SK-N-SH (cell line): ENCODE data around the gene EFCAB12. TPM values are rescaled to one million over a fixed set of nuclear protein-coding genes. Genes with fewer than 3 reads are reported as not detected.

Experiments used
- CTCF ChIA-PET: fragments of 300-600, 350-600 bp; formaldehyde crosslinking; extraction: SDS; loops from one replicate; lab custom pipeline; 2021; lab: Yijun Ruan, JAX
- POLR2A ChIA-PET: fragments of 350-600 bp; sonication (Branson Sonifier 250); formaldehyde crosslinking; extraction: SDS; loops from one replicate; lab custom pipeline; 2020; ENCODE audit warnings: antibody characterized with exemption, inconsistent platforms; lab: Yijun Ruan, JAX
- DNase-seq: peaks from one replicate; pipeline ENCODE4 v3.0.0; 2012
- H2AFZ ChIP-seq: fragments of 200-600 bp; sonication (generic); 2 replicates; pipeline ENCODE4 v1.8.1; 2016; ENCODE audit warnings: antibody characterized with exemption, mild to moderate bottlenecking, low read depth
- H3F3A ChIP-seq: fragments of 200-600 bp; sonication (generic); replicated peaks from 2 replicates; pipeline ENCODE3; 2016; ENCODE audit warnings: antibody characterized with exemption, mild to moderate bottlenecking; ENCODE audit not compliant: insufficient read depth
- H3K27ac ChIP-seq, 2 experiments: fragments of 200-500 bp in 1 of 2; fragments of 200-600 bp in 1 of 2; sonication (Bioruptor generic) in 1 of 2; sonication (generic), shearing (Covaris generic) in 1 of 2; 2 replicates each; pipeline versions ENCODE4 v1.5.1 to v1.6.1; 2014 to 2016; ENCODE audit warnings: low read depth in 2 of 2, inconsistent platforms in 1 of 2, low read length in 1 of 2, mild to moderate bottlenecking in 1 of 2, mixed read lengths in 1 of 2
- H3K27me3 ChIP-seq: fragments of 200-600 bp; sonication (generic), shearing (Covaris generic); 2 replicates; pipeline ENCODE4 v1.6.1; 2016; ENCODE audit warnings: mixed run types; ENCODE audit not compliant: insufficient read depth
- H3K36me3 ChIP-seq, 2 experiments: fragments of 200-500 bp in 1 of 2; fragments of 200-600 bp in 1 of 2; sonication (Bioruptor generic) in 1 of 2; sonication (generic) in 1 of 2; replicated peaks in 1 of 2; 2 replicates each; pipeline versions ENCODE3 to v1.5.1; 2014 to 2016; ENCODE audit warnings: low read length in 1 of 2, mild to moderate bottlenecking in 1 of 2; ENCODE audit not compliant: insufficient read depth in 2 of 2, control insufficient read depth in 1 of 2
- H3K4me1 ChIP-seq, 2 experiments: fragments of 200-500 bp in 1 of 2; fragments of 200-600 bp in 1 of 2; sonication (Bioruptor generic) in 1 of 2; sonication (generic), shearing (Covaris generic) in 1 of 2; 2 replicates each; pipeline versions ENCODE4 v1.5.1 to v1.6.1; 2014 to 2016; ENCODE audit warnings: low read depth in 1 of 2, low read length in 1 of 2, mixed run types in 1 of 2; ENCODE audit not compliant: insufficient read depth in 2 of 2, control insufficient read depth in 1 of 2
- H3K4me2 ChIP-seq: fragments of 200-600 bp; sonication (generic), shearing (Covaris generic); 2 replicates; pipeline ENCODE4 v1.6.1; 2017; ENCODE audit warnings: mixed run types
- H3K4me3 ChIP-seq, 2 experiments: fragments of 200-500 bp in 1 of 2; fragments of 200-600 bp in 1 of 2; sonication (Bioruptor generic) in 1 of 2; sonication (generic), shearing (Covaris generic) in 1 of 2; 2 replicates each; pipeline versions ENCODE4 v1.5.1 to v1.8.1; 2014 to 2016; ENCODE audit warnings: low read depth in 2 of 2, inconsistent platforms in 1 of 2, low read length in 1 of 2, mild to moderate bottlenecking in 1 of 2, mixed read lengths in 1 of 2, moderate library complexity in 1 of 2
- H3K79me2 ChIP-seq: fragments of 200-600 bp; sonication (generic); 2 replicates; pipeline ENCODE4 v1.8.1; 2017; ENCODE audit warnings: mild to moderate bottlenecking; ENCODE audit not compliant: insufficient read depth
- H3K9ac ChIP-seq: fragments of 200-600 bp; sonication (generic); 2 replicates; pipeline ENCODE4 v1.6.1; 2017; ENCODE audit warnings: mixed run types
- H3K9me2 ChIP-seq: fragments of 200-600 bp; sonication (generic); 2 replicates; pipeline ENCODE4 v1.6.1; 2017; ENCODE audit warnings: mixed run types
- H3K9me3 ChIP-seq: fragments of 200-600 bp; sonication (generic); 2 replicates; pipeline ENCODE4 v1.6.1; 2017; ENCODE audit warnings: mixed run types, mild to moderate bottlenecking, moderate library complexity
- H4K20me1 ChIP-seq: fragments of 200-600 bp; sonication (generic); 2 replicates; pipeline ENCODE4 v1.6.1; 2017; ENCODE audit warnings: mild to moderate bottlenecking, mixed run types; ENCODE audit not compliant: insufficient read depth
- ELF1 ChIP-seq: IDR thresholded peaks from 2 replicates; pipeline ENCODE4 v1.4.0; 2012
- EP300 ChIP-seq, 2 experiments: IDR thresholded peaks; 2 replicates each; pipeline versions ENCODE4 v1.4.0 to v1.6.1; 2012; ENCODE audit warnings: borderline replicate concordance in 1 of 2, low read depth in 1 of 2, low read length in 1 of 2
- FOXM1 ChIP-seq: IDR thresholded peaks from 2 replicates; pipeline ENCODE4 v1.4.0; 2012; ENCODE audit warnings: low read depth, mild to moderate bottlenecking
- GABPA ChIP-seq: IDR thresholded peaks from 2 replicates; pipeline ENCODE4 v1.4.0; 2012; ENCODE audit warnings: low read depth, mild to moderate bottlenecking
- MEF2A ChIP-seq: IDR thresholded peaks from 2 replicates; pipeline ENCODE4 v1.4.0; 2012; ENCODE audit warnings: low read depth, borderline replicate concordance
- MXI1 ChIP-seq: IDR thresholded peaks from 2 replicates; pipeline ENCODE4 v1.6.1; 2012; ENCODE audit warnings: mild to moderate bottlenecking, low read depth, low read length, improper control_type of control experiment
- NFIC ChIP-seq: IDR thresholded peaks from 2 replicates; pipeline ENCODE4 v1.4.0; 2012; ENCODE audit warnings: borderline replicate concordance
- NRF1 ChIP-seq: IDR thresholded peaks from 2 replicates; pipeline ENCODE4 v1.6.1; 2012; ENCODE audit warnings: low read depth, mild to moderate bottlenecking, low read length
- POLR2AphosphoS5 ChIP-seq: IDR thresholded peaks from 2 replicates; pipeline ENCODE4 v1.6.1; 2012; ENCODE audit warnings: low read depth, low read length
- RAD21 ChIP-seq: IDR thresholded peaks from 2 replicates; pipeline ENCODE4 v1.6.1; 2012; ENCODE audit warnings: mild to moderate bottlenecking, low read length
- RCOR1 ChIP-seq: fragments of 150-350 bp; IDR thresholded peaks from 2 replicates; pipeline ENCODE4 v1.6.1; 2017; ENCODE audit warnings: antibody characterized with exemption, low read length
- SIN3A ChIP-seq: IDR thresholded peaks from 2 replicates; pipeline ENCODE4 v1.6.1; 2012; ENCODE audit warnings: low read depth, mild to moderate bottlenecking, low read length, moderate library complexity, borderline replicate concordance
- SMC3 ChIP-seq: IDR thresholded peaks from 2 replicates; pipeline ENCODE4 v1.6.1; 2012; ENCODE audit warnings: low read depth, low read length, improper control_type of control experiment
- TCF12 ChIP-seq: IDR thresholded peaks from 2 replicates; pipeline ENCODE4 v1.4.0; 2012
- YY1 ChIP-seq: IDR thresholded peaks from 2 replicates; pipeline ENCODE4 v1.4.0; 2012; ENCODE audit warnings: low read depth, mild to moderate bottlenecking
- whole genome bisulfite sequencing: methylation state at CpG from one replicate; pipeline ENCODE4 v1.1.6; 2017; ENCODE audit warnings: low lambda C conversion rate; 5-methylcytosine and 5-hydroxymethylcytosine counted together
- polyA plus RNA-seq, 3 experiments: library from polyadenylated mRNA; depleted of rRNA; stranded (reverse); fragments of >200 nt; gene quantifications; 2 replicates each; pipeline ENCODE4 v1.2.3, GENCODE V29; 2012
- TF ChIP-seq, protein P1 (sequence below): fragments of 150-350 bp; IDR thresholded peaks from 2 replicates; pipeline ENCODE4 v1.6.1; 2017; ENCODE audit warnings: antibody characterized with exemption, low read length, low read depth, borderline replicate concordance
- TF ChIP-seq, protein P2 (sequence below): IDR thresholded peaks from 2 replicates; pipeline ENCODE4; 2012
- TF ChIP-seq, protein P3 (sequence below): IDR thresholded peaks from 2 replicates; pipeline ENCODE4 v1.4.0; 2012; ENCODE audit warnings: low read depth, borderline replicate concordance
- TF ChIP-seq, protein P4 (sequence below): fragments of 200-600 bp; sonication (generic); IDR thresholded peaks from 2 replicates; pipeline ENCODE4 v1.6.1; 2017; ENCODE audit warnings: antibody characterized with exemption, mild to moderate bottlenecking, moderate library complexity
- TF ChIP-seq, protein P5 (sequence below): IDR thresholded peaks from 2 replicates; pipeline ENCODE4 v1.6.1; 2012; ENCODE audit warnings: mild to moderate bottlenecking, low read depth, low read length, moderate library complexity

EFCAB12 gene
- polyA plus RNA-seq, 1 of the 3 experiments (the other 2 are of a cell fraction), result 0.38 TPM

DNA sequence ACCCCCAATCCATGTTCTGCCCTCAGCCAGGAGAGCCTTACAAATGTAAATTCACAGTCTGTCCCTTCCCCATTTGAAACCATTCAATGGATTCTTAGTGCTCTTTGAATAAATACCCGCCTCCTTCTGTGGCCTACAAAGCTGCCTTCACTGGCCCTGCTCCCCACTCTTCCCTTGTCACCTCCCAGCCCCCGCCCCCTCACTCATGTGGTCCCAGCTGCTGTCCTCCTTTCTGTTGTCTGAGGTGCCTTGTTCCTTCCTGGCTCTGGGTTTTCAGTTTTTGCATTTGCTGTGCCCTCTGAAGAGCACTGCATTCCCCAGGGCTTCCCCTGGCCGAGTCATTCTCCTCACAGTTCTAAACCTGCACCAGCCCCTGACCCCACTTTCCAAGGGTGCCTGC is 3.2 kb downstream of the EFCAB12 start:
- Histone ChIP-seq H3K9me3 (no peaks in the 10 kb centered on the region), H3K4me2 (no peak overlapping the region), H3K27me3 (no peaks in the 10 kb centered on the region), H3K4me3 (no peak overlapping the region), H3F3A (peaks cover 8% of the 10 kb centered on the region), H3K9me2 (no peaks in the 10 kb centered on the region)
- POLR2A ChIA-PET, result no interaction called here
- WGBS, result 54% methylated on average over 3 of the region's 3 CpGs
- no peak for TF ChIP-seq GABPA
- no peak for TF ChIP-seq SIN3A
- TF ChIP-seq MXI1, result no peak
- TF ChIP-seq, protein P1, sequence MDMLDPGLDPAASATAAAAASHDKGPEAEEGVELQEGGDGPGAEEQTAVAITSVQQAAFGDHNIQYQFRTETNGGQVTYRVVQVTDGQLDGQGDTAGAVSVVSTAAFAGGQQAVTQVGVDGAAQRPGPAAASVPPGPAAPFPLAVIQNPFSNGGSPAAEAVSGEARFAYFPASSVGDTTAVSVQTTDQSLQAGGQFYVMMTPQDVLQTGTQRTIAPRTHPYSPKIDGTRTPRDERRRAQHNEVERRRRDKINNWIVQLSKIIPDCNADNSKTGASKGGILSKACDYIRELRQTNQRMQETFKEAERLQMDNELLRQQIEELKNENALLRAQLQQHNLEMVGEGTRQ, result no peak
- no peak for TF ChIP-seq NFIC
- no peak for TF ChIP-seq TCF12
- TF ChIP-seq, protein P2, sequence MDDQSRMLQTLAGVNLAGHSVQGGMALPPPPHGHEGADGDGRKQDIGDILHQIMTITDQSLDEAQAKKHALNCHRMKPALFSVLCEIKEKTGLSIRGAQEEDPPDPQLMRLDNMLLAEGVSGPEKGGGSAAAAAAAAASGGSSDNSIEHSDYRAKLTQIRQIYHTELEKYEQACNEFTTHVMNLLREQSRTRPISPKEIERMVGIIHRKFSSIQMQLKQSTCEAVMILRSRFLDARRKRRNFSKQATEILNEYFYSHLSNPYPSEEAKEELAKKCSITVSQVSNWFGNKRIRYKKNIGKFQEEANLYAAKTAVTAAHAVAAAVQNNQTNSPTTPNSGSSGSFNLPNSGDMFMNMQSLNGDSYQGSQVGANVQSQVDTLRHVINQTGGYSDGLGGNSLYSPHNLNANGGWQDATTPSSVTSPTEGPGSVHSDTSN, result no peak
- TF ChIP-seq, protein P3, sequence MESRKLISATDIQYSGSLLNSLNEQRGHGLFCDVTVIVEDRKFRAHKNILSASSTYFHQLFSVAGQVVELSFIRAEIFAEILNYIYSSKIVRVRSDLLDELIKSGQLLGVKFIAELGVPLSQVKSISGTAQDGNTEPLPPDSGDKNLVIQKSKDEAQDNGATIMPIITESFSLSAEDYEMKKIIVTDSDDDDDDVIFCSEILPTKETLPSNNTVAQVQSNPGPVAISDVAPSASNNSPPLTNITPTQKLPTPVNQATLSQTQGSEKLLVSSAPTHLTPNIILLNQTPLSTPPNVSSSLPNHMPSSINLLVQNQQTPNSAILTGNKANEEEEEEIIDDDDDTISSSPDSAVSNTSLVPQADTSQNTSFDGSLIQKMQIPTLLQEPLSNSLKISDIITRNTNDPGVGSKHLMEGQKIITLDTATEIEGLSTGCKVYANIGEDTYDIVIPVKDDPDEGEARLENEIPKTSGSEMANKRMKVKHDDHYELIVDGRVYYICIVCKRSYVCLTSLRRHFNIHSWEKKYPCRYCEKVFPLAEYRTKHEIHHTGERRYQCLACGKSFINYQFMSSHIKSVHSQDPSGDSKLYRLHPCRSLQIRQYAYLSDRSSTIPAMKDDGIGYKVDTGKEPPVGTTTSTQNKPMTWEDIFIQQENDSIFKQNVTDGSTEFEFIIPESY, result no peak
- TF ChIP-seq SMC3, result no peak
- no peak for TF ChIP-seq EP300 (IDR thresholded peaks at IDR 0.05; ENCODE audit: borderline replicate concordance in 1 of 2, low read depth in 1 of 2, low read length in 1 of 2)
- no peak for TF ChIP-seq MEF2A
- no peak for TF ChIP-seq POLR2AphosphoS5
- TF ChIP-seq, protein P4, sequence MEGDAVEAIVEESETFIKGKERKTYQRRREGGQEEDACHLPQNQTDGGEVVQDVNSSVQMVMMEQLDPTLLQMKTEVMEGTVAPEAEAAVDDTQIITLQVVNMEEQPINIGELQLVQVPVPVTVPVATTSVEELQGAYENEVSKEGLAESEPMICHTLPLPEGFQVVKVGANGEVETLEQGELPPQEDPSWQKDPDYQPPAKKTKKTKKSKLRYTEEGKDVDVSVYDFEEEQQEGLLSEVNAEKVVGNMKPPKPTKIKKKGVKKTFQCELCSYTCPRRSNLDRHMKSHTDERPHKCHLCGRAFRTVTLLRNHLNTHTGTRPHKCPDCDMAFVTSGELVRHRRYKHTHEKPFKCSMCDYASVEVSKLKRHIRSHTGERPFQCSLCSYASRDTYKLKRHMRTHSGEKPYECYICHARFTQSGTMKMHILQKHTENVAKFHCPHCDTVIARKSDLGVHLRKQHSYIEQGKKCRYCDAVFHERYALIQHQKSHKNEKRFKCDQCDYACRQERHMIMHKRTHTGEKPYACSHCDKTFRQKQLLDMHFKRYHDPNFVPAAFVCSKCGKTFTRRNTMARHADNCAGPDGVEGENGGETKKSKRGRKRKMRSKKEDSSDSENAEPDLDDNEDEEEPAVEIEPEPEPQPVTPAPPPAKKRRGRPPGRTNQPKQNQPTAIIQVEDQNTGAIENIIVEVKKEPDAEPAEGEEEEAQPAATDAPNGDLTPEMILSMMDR, result no peak
- no peak for TF ChIP-seq RAD21
- TF ChIP-seq RCOR1, result no peak
- no peak for TF ChIP-seq ELF1
- no peak for TF ChIP-seq FOXM1
- TF ChIP-seq, protein P5, sequence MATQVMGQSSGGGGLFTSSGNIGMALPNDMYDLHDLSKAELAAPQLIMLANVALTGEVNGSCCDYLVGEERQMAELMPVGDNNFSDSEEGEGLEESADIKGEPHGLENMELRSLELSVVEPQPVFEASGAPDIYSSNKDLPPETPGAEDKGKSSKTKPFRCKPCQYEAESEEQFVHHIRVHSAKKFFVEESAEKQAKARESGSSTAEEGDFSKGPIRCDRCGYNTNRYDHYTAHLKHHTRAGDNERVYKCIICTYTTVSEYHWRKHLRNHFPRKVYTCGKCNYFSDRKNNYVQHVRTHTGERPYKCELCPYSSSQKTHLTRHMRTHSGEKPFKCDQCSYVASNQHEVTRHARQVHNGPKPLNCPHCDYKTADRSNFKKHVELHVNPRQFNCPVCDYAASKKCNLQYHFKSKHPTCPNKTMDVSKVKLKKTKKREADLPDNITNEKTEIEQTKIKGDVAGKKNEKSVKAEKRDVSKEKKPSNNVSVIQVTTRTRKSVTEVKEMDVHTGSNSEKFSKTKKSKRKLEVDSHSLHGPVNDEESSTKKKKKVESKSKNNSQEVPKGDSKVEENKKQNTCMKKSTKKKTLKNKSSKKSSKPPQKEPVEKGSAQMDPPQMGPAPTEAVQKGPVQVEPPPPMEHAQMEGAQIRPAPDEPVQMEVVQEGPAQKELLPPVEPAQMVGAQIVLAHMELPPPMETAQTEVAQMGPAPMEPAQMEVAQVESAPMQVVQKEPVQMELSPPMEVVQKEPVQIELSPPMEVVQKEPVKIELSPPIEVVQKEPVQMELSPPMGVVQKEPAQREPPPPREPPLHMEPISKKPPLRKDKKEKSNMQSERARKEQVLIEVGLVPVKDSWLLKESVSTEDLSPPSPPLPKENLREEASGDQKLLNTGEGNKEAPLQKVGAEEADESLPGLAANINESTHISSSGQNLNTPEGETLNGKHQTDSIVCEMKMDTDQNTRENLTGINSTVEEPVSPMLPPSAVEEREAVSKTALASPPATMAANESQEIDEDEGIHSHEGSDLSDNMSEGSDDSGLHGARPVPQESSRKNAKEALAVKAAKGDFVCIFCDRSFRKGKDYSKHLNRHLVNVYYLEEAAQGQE, result no peak
- no peak for TF ChIP-seq NRF1
- TF ChIP-seq YY1, result no peak
- TF ChIP-seq, all 33 proteins: peak for 0
- H3K4me1 ChIP-seq, result peaks cover 0 to 12% of the 10 kb centered on the region in 2 experiments; a peak in 2 of 4 replicates
- H2AFZ ChIP-seq, result no peak overlapping the region
- H3K9ac ChIP-seq, result no peak overlapping the region
- CTCF ChIA-PET, result no interaction called here
- H4K20me1 ChIP-seq, result no peaks in the 10 kb centered on the region
- H3K27ac ChIP-seq, result no peak overlapping the region
- H3K79me2 ChIP-seq, result no peaks in the 10 kb centered on the region
- no peaks in the 10 kb centered on the region for H3K36me3 ChIP-seq
- no peak for DNase-seq
